ENCODE data around the gene GPR22.

The GPR22 gene

DNA sequence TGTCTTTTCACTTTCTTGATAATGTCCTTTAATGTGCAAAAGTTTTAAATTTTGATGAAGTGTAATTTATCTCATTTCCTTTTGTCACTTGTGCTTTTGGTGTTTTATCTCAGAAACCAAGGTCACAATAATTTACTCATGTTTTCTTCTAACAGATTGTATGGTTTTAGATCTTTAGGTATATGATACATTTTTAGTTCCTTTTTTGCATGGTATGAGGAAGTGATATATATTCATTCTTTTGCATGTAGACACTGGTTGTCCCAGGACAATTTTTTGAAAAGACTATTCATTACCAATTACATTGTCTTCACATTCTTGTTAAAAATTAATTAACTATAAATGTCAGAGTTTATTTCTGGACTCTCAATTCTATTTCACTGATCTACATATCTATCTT is 39.8 kb upstream of the GPR22 start (continued):
- TF ChIP-seq, protein P1, sequence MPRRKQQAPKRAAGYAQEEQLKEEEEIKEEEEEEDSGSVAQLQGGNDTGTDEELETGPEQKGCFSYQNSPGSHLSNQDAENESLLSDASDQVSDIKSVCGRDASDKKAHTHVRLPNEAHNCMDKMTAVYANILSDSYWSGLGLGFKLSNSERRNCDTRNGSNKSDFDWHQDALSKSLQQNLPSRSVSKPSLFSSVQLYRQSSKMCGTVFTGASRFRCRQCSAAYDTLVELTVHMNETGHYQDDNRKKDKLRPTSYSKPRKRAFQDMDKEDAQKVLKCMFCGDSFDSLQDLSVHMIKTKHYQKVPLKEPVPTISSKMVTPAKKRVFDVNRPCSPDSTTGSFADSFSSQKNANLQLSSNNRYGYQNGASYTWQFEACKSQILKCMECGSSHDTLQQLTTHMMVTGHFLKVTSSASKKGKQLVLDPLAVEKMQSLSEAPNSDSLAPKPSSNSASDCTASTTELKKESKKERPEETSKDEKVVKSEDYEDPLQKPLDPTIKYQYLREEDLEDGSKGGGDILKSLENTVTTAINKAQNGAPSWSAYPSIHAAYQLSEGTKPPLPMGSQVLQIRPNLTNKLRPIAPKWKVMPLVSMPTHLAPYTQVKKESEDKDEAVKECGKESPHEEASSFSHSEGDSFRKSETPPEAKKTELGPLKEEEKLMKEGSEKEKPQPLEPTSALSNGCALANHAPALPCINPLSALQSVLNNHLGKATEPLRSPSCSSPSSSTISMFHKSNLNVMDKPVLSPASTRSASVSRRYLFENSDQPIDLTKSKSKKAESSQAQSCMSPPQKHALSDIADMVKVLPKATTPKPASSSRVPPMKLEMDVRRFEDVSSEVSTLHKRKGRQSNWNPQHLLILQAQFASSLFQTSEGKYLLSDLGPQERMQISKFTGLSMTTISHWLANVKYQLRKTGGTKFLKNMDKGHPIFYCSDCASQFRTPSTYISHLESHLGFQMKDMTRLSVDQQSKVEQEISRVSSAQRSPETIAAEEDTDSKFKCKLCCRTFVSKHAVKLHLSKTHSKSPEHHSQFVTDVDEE (CRISPR knock-in tag; IDR thresholded peaks at IDR 0.05), result no peak
- TF ChIP-seq ISL1 (CRISPR knock-in tag; IDR thresholded peaks at IDR 0.05), result no peak
- TF ChIP-seq ESRRG (CRISPR knock-in tag; IDR thresholded peaks at IDR 0.05), result no peak
- no peak for TF ChIP-seq ZFP30 (CRISPR knock-in tag; IDR thresholded peaks at IDR 0.05)

DNA sequence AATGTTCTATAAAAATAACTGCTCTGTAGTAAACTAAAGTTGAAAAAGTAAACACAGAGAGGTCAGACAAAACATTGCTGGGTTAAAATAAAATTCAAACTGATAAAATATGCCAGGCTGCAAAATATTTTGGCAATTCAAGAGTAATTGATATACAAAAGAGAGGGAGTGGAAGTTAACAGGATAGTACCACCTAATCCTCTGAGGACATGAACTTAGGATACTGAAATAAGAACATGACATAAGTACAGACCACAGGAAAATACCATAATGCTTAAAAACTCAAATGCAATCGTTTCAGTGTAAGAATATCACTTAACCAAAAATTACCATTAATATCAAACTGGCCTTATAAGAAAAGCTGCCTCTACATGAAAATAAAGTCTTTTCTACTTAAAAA is 37.6 kb upstream of the GPR22 start:
- ATAC-seq, result no peak
- no peak for TF ChIP-seq ARNTL (CRISPR knock-in tag; IDR thresholded peaks at IDR 0.05; ENCODE audit: borderline replicate concordance, low read depth)
- TF ChIP-seq CSDC2 (CRISPR knock-in tag; IDR thresholded peaks at IDR 0.05), result no peak
- TF ChIP-seq OSR1 (CRISPR knock-in tag; IDR thresholded peaks at IDR 0.05), result no peak
- no peak for TF ChIP-seq TCF4 (CRISPR knock-in tag; IDR thresholded peaks at IDR 0.05; ENCODE audit: borderline replicate concordance)
- no peak for TF ChIP-seq ZFP3 (CRISPR knock-in tag; IDR thresholded peaks at IDR 0.05)
- no peak for TF ChIP-seq ZNF70 (CRISPR knock-in tag; IDR thresholded peaks at IDR 0.05)
- TF ChIP-seq BACH2 (CRISPR knock-in tag; IDR thresholded peaks at IDR 0.05; ENCODE audit: borderline replicate concordance), result no peak
- TF ChIP-seq RARB (CRISPR knock-in tag; IDR thresholded peaks at IDR 0.05), result no peak
- TF ChIP-seq GLIS3 (CRISPR knock-in tag; IDR thresholded peaks at IDR 0.05), result no peak
- no peak for TF ChIP-seq ZC3H10 (CRISPR knock-in tag; IDR thresholded peaks at IDR 0.05)
- TF ChIP-seq PPARA (CRISPR knock-in tag; IDR thresholded peaks at IDR 0.05; ENCODE audit: borderline replicate concordance), result no peak
- TF ChIP-seq ZNF8 (CRISPR knock-in tag; IDR thresholded peaks at IDR 0.05), result no peak
- TF ChIP-seq ISL1 (CRISPR knock-in tag; IDR thresholded peaks at IDR 0.05), result no peak
- TF ChIP-seq, protein P2, sequence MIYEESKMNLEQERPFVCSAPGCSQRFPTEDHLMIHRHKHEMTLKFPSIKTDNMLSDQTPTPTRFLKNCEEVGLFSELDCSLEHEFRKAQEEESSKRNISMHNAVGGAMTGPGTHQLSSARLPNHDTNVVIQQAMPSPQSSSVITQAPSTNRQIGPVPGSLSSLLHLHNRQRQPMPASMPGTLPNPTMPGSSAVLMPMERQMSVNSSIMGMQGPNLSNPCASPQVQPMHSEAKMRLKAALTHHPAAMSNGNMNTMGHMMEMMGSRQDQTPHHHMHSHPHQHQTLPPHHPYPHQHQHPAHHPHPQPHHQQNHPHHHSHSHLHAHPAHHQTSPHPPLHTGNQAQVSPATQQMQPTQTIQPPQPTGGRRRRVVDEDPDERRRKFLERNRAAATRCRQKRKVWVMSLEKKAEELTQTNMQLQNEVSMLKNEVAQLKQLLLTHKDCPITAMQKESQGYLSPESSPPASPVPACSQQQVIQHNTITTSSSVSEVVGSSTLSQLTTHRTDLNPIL (CRISPR knock-in tag; IDR thresholded peaks at IDR 0.05; ENCODE audit: low read depth), result no peak
- TF ChIP-seq, protein P3, sequence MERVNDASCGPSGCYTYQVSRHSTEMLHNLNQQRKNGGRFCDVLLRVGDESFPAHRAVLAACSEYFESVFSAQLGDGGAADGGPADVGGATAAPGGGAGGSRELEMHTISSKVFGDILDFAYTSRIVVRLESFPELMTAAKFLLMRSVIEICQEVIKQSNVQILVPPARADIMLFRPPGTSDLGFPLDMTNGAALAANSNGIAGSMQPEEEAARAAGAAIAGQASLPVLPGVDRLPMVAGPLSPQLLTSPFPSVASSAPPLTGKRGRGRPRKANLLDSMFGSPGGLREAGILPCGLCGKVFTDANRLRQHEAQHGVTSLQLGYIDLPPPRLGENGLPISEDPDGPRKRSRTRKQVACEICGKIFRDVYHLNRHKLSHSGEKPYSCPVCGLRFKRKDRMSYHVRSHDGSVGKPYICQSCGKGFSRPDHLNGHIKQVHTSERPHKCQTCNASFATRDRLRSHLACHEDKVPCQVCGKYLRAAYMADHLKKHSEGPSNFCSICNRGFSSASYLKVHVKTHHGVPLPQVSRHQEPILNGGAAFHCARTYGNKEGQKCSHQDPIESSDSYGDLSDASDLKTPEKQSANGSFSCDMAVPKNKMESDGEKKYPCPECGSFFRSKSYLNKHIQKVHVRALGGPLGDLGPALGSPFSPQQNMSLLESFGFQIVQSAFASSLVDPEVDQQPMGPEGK (CRISPR knock-in tag; IDR thresholded peaks at IDR 0.05; ENCODE audit: borderline replicate concordance), result no peak
- TF ChIP-seq ZFP30 (CRISPR knock-in tag; IDR thresholded peaks at IDR 0.05), result no peak
- TF ChIP-seq SNAI2 (CRISPR knock-in tag; IDR thresholded peaks at IDR 0.05), result no peak
- no peak for TF ChIP-seq ESRRG (CRISPR knock-in tag; IDR thresholded peaks at IDR 0.05)
- no peak for TF ChIP-seq TOX (CRISPR knock-in tag; IDR thresholded peaks at IDR 0.05; ENCODE audit: borderline replicate concordance)
- TF ChIP-seq, protein P4, sequence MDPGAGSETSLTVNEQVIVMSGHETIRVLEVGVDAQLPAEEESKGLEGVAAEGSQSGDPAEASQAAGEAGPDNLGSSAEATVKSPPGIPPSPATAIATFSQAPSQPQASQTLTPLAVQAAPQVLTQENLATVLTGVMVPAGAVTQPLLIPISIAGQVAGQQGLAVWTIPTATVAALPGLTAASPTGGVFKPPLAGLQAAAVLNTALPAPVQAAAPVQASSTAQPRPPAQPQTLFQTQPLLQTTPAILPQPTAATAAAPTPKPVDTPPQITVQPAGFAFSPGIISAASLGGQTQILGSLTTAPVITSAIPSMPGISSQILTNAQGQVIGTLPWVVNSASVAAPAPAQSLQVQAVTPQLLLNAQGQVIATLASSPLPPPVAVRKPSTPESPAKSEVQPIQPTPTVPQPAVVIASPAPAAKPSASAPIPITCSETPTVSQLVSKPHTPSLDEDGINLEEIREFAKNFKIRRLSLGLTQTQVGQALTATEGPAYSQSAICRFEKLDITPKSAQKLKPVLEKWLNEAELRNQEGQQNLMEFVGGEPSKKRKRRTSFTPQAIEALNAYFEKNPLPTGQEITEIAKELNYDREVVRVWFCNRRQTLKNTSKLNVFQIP (CRISPR knock-in tag; IDR thresholded peaks at IDR 0.05; ENCODE audit: borderline replicate concordance, low read depth), result no peak

DNA sequence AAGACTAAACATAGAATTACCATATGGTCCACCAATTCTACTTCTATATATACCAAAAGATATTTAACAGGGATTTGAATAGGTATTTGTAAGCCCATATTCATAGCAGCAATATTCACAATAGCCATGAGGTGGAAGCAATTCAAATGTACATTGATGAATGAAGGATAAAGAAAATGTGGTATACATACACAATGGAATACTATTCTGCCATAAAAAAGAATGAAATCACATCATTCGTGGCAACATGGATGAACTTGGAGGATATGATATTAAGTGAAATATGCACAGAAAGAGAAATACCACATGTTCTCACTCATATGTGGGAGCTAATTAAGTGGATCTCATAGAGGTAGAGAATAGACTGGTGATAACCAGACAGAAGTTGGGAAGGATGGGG is 34.1 kb upstream of the GPR22 start:
- peak; percentile 90 for TF ChIP-seq ZNF8 (CRISPR knock-in tag; IDR thresholded peaks at IDR 0.05)
- no peak for TF ChIP-seq ISL1 (CRISPR knock-in tag; IDR thresholded peaks at IDR 0.05)

DNA sequence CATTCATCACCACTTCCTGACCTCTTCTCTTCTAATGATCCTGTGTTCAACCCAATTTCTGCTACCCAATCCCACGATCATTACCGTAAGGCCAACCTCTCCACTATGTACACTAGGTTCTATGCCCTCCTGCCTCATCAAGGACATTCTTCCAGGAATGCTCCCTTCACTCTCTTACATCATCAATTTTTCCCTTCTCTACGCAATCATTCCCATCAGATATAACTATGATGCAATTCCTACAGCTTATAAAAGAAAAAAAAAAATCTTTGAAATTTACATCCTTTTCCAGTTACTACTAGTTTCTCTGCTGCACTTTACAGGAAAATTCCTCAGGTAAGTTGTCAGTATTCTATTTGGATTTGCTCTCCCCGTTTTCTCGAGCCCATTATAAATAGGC is 30.8 kb upstream of the GPR22 start:
- TF ChIP-seq, protein P4 (CRISPR knock-in tag; IDR thresholded peaks at IDR 0.05; ENCODE audit: borderline replicate concordance, low read depth), result no peak
- TF ChIP-seq CSDC2 (CRISPR knock-in tag; IDR thresholded peaks at IDR 0.05) (no peak), GLIS3 (CRISPR knock-in tag; IDR thresholded peaks at IDR 0.05) (no peak), RARB (CRISPR knock-in tag; IDR thresholded peaks at IDR 0.05) (no peak), SNAI2 (CRISPR knock-in tag; IDR thresholded peaks at IDR 0.05) (no peak), TOX (CRISPR knock-in tag; IDR thresholded peaks at IDR 0.05; ENCODE audit: borderline replicate concordance) (no peak), ZNF70 (CRISPR knock-in tag; IDR thresholded peaks at IDR 0.05) (no peak), ZFP30 (CRISPR knock-in tag; IDR thresholded peaks at IDR 0.05) (no peak), OSR1 (CRISPR knock-in tag; IDR thresholded peaks at IDR 0.05) (no peak)
- TF ChIP-seq, protein P5, sequence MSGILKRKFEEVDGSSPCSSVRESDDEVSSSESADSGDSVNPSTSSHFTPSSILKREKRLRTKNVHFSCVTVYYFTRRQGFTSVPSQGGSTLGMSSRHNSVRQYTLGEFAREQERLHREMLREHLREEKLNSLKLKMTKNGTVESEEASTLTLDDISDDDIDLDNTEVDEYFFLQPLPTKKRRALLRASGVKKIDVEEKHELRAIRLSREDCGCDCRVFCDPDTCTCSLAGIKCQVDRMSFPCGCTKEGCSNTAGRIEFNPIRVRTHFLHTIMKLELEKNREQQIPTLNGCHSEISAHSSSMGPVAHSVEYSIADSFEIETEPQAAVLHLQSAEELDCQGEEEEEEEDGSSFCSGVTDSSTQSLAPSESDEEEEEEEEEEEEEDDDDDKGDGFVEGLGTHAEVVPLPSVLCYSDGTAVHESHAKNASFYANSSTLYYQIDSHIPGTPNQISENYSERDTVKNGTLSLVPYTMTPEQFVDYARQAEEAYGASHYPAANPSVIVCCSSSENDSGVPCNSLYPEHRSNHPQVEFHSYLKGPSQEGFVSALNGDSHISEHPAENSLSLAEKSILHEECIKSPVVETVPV (CRISPR knock-in tag; IDR thresholded peaks at IDR 0.05), result no peak
- no peak for ATAC-seq

More for the DNA sequence above, 34.1 kb upstream of the GPR22 start:
- no peak for ATAC-seq
